GM21786 (cell line): ENCODE data around the gene TMEM141.
"Not testable (repeated sequence)": the region's sequence is repeated elsewhere in the genome, so short reads cannot be mapped to it uniquely, and the experiment has no call there.

Experiments
- ATAC-seq: cut with Tn5 transposase; IDR thresholded peaks from one replicate; pipeline ENCODE4 v1.9.1; 2021; ENCODE audit not compliant: unreplicated experiment

TMEM141 gene

GRCh38 chr9:136833381-136834048, 42.4 kb downstream of the TMEM141 start:
- ATAC-seq = not testable (repeated sequence)

GRCh38 chr9:136835162-136835931, 44.2 kb downstream of the TMEM141 start:
- ATAC-seq = no peak

- ATAC-seq = no peak
These were observed 45.1 kb downstream of the TMEM141 start for GRCh38 chr9:136835932-136836904.

- ATAC-seq = no peak
These were observed 46.2 kb downstream of the TMEM141 start for GRCh38 chr9:136837146-136837855.

- not testable (repeated sequence) for ATAC-seq
These were observed 46.7 kb downstream of the TMEM141 start for GRCh38 chr9:136837856-136838277.

GRCh38 chr9:136838314-136839228, 47.4 kb downstream of the TMEM141 start:
- no peak for ATAC-seq

- ATAC-seq = no peak
These were observed 48.3 kb downstream of the TMEM141 start for GRCh38 chr9:136839229-136840139.

- ATAC-seq = no peak
These were observed 49.2 kb downstream of the TMEM141 start for GRCh38 chr9:136840140-136840876.

GRCh38 chr9:136840877-136841645, 49.9 kb downstream of the TMEM141 start:
- ATAC-seq = no peak

GRCh38 chr9:136841646-136842379, 50.7 kb downstream of the TMEM141 start:
- not testable (repeated sequence) for ATAC-seq

- peak; percentile 69 for ATAC-seq
These were observed 51.3 kb downstream of the TMEM141 start, which contains the start of gene AJM1 for GRCh38 chr9:136842380-136842948. Gene AJM1, plus strand, starts transcription at chr9:136842478. Its CDS starts 1,937 bp downstream, at chr9:136844415.
